Stomach (tissue), 9 donors: Measurements from ENCODE around the gene NHLH2. TPM values are rescaled to one million over a fixed set of nuclear protein-coding genes. Genes with fewer than 3 reads are reported as not detected.
A peak's percentile ranks its signal among the peaks of the same experiment; 100 is the strongest.

Experiments
- DNase-seq, 2 donors: peaks; one replicate each; pipeline versions ENCODE4 v3.0.0 to v3.0.0-alpha.2; 2013 to 2019
- H3K27ac ChIP-seq, 5 donors: fragments of 200-600 bp in 4 of 5; sonication (generic) in 4 of 5; one replicate each; pipeline ENCODE4 v1.5.1; 2013 to 2019; ENCODE audit warnings: mild to moderate bottlenecking in 1 of 5, moderate library complexity in 1 of 5
- H3K27me3 ChIP-seq, 3 donors: fragments of 200-600 bp; sonication (generic); one replicate each; pipeline ENCODE4 v1.5.1; 2017 to 2019; ENCODE audit warnings: mixed run types in 1 of 3
- H3K36me3 ChIP-seq, 4 donors: fragments of 200-600 bp; sonication (generic); 1 replicate in 3 of 4; 2 replicates in 1 of 4; pipeline ENCODE4 v1.5.1; 2016 to 2019
- H3K4me1 ChIP-seq, 4 donors: fragments of 200-600 bp; sonication (generic); one replicate each; pipeline ENCODE4 v1.5.1; 2016 to 2019
- H3K4me3 ChIP-seq, 4 donors: fragments of 200-600 bp; sonication (generic) in 3 of 4; one replicate each; pipeline ENCODE4 v1.5.1; 2016 to 2019; ENCODE audit warnings: mild to moderate bottlenecking in 1 of 4
- H3K9me3 ChIP-seq, 4 donors: fragments of 200-600 bp; sonication (generic); one replicate each; pipeline ENCODE4 v1.5.1; 2016 to 2019
- CTCF ChIP-seq, 7 experiments: fragments of 450-650 bp in 4 of 7; fragments of 200-600 bp in 3 of 7; sonication (generic) in 3 of 7; IDR thresholded peaks; one replicate each; pipeline ENCODE4 v1.5.1; 2016 to 2019; ENCODE audit warnings: antibody characterized with exemption in 7 of 7, control low read depth in 2 of 7, mild to moderate bottlenecking in 1 of 7
- EP300 ChIP-seq: sonication (generic); formaldehyde crosslinking; IDR thresholded peaks from one replicate; pipeline ENCODE4 v1.6.1; 2017; ENCODE audit warnings: antibody characterized with exemption
- POLR2A ChIP-seq, 4 donors: fragments of 450-650 bp; IDR thresholded peaks; one replicate each; pipeline ENCODE4 v1.6.1; 2016; ENCODE audit warnings: antibody characterized with exemption in 4 of 4, control low read depth in 2 of 4, mild to moderate bottlenecking in 1 of 4, moderate library complexity in 1 of 4
- POLR2AphosphoS5 ChIP-seq, 3 donors: sonication (generic); formaldehyde crosslinking; IDR thresholded peaks; one replicate each; pipeline ENCODE4 v1.6.1; 2016; ENCODE audit warnings: antibody characterized with exemption in 3 of 3
- WGBS, 5 donors: extraction: QIAGEN DNeasy Blood & Tissue Kit in 3 of 5; methylation state at CpG; one replicate each; pipeline versions ENCODE4 v1.1.5 to v1.1.7; 2013 to 2018; 5-methylcytosine and 5-hydroxymethylcytosine counted together
- intact Hi-C: fragments of 100-400 bp; cut with DNase I; formaldehyde crosslinking; loops from one replicate; pipeline ENCODE4 v1.15.1; 2023; ENCODE audit warnings: low total_unique reads
- polyA plus RNA-seq, 3 donors: library from polyadenylated mRNA; stranded (reverse); fragments of 200-250 nt; gene quantifications; one replicate each; pipeline ENCODE4 v1.2.3, GENCODE V29; 2013
- total RNA-seq, 5 donors: library from RNA; depleted of rRNA; stranded (reverse); fragments of >200 nt; gene quantifications; one replicate each; pipeline versions ENCODE4 v1.1.0 to v1.2.3, GENCODE V29; 2014 to 2016
- donor health status: healthy with polysubstance abuse.
- donor health status: Bipolar disorder and iron deficiency.
- donor health status: healthy.

NHLH2 gene
- total and polyA plus RNA-seq, 8 donors: 0.31 to 1.5 TPM; not detected in 6

- intact Hi-C loops: no loop called here
- H3K27me3 ChIP-seq: no peaks in the 10 kb centered on the region
- peaks cover 13 to 28% (median 22%) of the 10 kb centered on the region in 4 donors for H3K4me1 ChIP-seq
- WGBS, 5 donors: 16 to 35% (median 27%) methylated on average over 3 of the region's 3 CpGs
- H3K9me3 ChIP-seq: no peaks in the 10 kb centered on the region
- no peaks in the 10 kb centered on the region for H3K36me3 ChIP-seq
- H3K4me3 ChIP-seq: no peak overlapping the region
- TF ChIP-seq POLR2AphosphoS5 (IDR thresholded peaks at IDR 0.05) (no peak), CTCF (IDR thresholded peaks at IDR 0.05) (no peak), POLR2A (IDR thresholded peaks at IDR 0.05) (no peak), EP300 (no peak)
- no peak for DNase-seq
- peak overlapping the region in 2 of 5 donors; percentile 34 to 38 for H3K27ac ChIP-seq
These were observed 25.2 kb downstream of the NHLH2 start for GRCh38 chr1:115815694-115816093.

- no peak overlapping the region for H3K4me3 ChIP-seq
- 24 to 48% (median 36%) methylated on average over 4 of the region's 4 CpGs for WGBS, 5 donors
- no peaks in the 10 kb centered on the region for H3K9me3 ChIP-seq
- peak in 1 of 2 donors; percentile 31 for DNase-seq
- peak overlapping the region in 2 of 5 donors; percentile 34 to 38 for H3K27ac ChIP-seq
- H3K4me1 ChIP-seq: peaks cover 18 to 37% (median 29%) of the 10 kb centered on the region in 4 donors
- no peak for TF ChIP-seq EP300
- TF ChIP-seq POLR2AphosphoS5 (IDR thresholded peaks at IDR 0.05): peak in 2 of 3 donors; percentile 28 to 53
- H3K27me3 ChIP-seq: no peaks in the 10 kb centered on the region
- intact Hi-C loops: no loop called here
- no peaks in the 10 kb centered on the region for H3K36me3 ChIP-seq
These were observed 26.1 kb downstream of the NHLH2 start for GRCh38 chr1:115814685-115815398.

- intact Hi-C loops: no loop called here
- Histone ChIP-seq H3K36me3 (no peaks in the 10 kb centered on the region), H3K4me3 (no peak overlapping the region), H3K4me1 (peaks cover 18 to 47% (median 29%) of the 10 kb centered on the region in 4 donors), H3K9me3 (no peaks in the 10 kb centered on the region), H3K27me3 (no peaks in the 10 kb centered on the region), H3K27ac (no peak overlapping the region)
- 90 to 97% (median 94%) methylated on average over 1 of the region's 1 CpG for WGBS, 5 donors
- no peak for TF ChIP-seq EP300
- TF ChIP-seq POLR2A (IDR thresholded peaks at IDR 0.05): no peak
- TF ChIP-seq POLR2AphosphoS5 (IDR thresholded peaks at IDR 0.05): no peak
- no peak for TF ChIP-seq CTCF (IDR thresholded peaks at IDR 0.05)
- DNase-seq: no peak
These were observed 27.2 kb downstream of the NHLH2 start for GRCh38 chr1:115813727-115814126.

DNA sequence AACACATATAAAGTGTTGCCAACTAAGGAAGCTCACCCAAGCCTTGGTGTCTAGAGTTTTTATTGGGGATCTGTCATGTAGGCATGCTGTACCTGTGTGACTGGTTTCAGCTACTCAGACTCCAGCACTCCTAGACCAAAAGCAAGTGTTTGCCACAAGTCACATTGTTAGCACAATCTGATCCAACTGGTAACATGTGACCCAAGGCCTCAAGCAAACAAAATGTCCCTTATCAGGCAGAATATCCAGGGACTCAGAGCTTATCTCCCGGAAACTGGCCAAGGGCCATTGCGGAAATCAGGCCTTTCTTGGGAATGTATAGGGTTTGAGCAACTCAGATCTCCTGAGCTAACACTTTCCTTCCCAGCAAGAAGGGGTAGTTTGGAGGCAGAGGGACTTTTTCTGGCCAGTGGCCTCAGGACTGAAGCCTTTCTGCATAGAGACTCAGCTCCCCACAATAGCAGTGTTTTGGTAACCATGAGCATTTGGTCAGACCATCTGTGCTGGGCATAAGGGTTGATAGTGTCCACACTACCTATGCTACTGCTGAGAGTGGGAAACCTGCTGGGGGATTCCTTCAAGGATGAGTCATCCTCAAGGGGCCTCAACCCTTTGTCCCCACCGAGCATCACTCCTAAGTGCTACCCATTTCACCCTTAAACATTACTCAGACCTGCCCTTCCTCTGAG lies 29.6 kb downstream of the NHLH2 start:
- Histone ChIP-seq H3K4me3 (no peak overlapping the region), H3K4me1 (peaks cover 18 to 54% (median 34%) of the 10 kb centered on the region in 4 donors), H3K9me3 (no peaks in the 10 kb centered on the region), H3K27me3 (no peaks in the 10 kb centered on the region), H3K27ac (peak overlapping the region in 4 of 5 donors; percentile 41 to 66 (median 62)), H3K36me3 (no peaks in the 10 kb centered on the region)
- peak; percentile 76 to 91 for DNase-seq
- TF ChIP-seq POLR2AphosphoS5 (IDR thresholded peaks at IDR 0.05): peak; percentile 42 to 97 (median 92)
- TF ChIP-seq EP300: no peak
- intact Hi-C loops: no loop called here
- WGBS, 5 donors: 31 to 50% (median 40%) methylated on average over 3 of the region's 3 CpGs

GRCh38 chr1:115810609-115811008 lies 30.3 kb downstream of the NHLH2 start:
- Histone ChIP-seq H3K9me3 (no peaks in the 10 kb centered on the region), H3K4me1 (peaks cover 15 to 47% (median 29%) of the 10 kb centered on the region in 4 donors), H3K27ac (peak overlapping the region in 4 of 5 donors; percentile 19 to 66 (median 53)), H3K27me3 (no peaks in the 10 kb centered on the region), H3K4me3 (no peak overlapping the region), H3K36me3 (no peaks in the 10 kb centered on the region)
- peak in 1 of 2 donors; percentile 9 for DNase-seq
- TF ChIP-seq POLR2AphosphoS5 (IDR thresholded peaks at IDR 0.05) (no peak), POLR2A (IDR thresholded peaks at IDR 0.05) (no peak), CTCF (IDR thresholded peaks at IDR 0.05) (no peak), EP300 (no peak)
- intact Hi-C loops: no loop called here
- 51 to 69% (median 64%) methylated on average over 2 of the region's 2 CpGs for WGBS, 5 donors
